Peyer's patch (tissue), 4 donors: ENCODE measurements around the gene SMG1.

Experiments
- POLR2A ChIP-seq, 2 donors: fragments of 450-650 bp; IDR thresholded peaks; one replicate each; pipeline ENCODE4 v1.5.1; 2017; ENCODE audit warnings: antibody characterized with exemption in 2 of 2, mild to moderate bottlenecking in 2 of 2, moderate library complexity in 2 of 2
- TF ChIP-seq, protein P1 (sequence below), 6 experiments: fragments of 450-650 bp in 4 of 6; fragments of 200-600 bp in 2 of 6; sonication (generic) in 1 of 6; IDR thresholded peaks; one replicate each; pipeline ENCODE4 v1.5.1; 2017 to 2019; ENCODE audit warnings: antibody characterized with exemption in 6 of 6, mild to moderate bottlenecking in 3 of 6, moderate library complexity in 1 of 6

GRCh38 chr16:18783430-18784341, 142.5 kb downstream of the SMG1 start:
- TF ChIP-seq, protein P1, sequence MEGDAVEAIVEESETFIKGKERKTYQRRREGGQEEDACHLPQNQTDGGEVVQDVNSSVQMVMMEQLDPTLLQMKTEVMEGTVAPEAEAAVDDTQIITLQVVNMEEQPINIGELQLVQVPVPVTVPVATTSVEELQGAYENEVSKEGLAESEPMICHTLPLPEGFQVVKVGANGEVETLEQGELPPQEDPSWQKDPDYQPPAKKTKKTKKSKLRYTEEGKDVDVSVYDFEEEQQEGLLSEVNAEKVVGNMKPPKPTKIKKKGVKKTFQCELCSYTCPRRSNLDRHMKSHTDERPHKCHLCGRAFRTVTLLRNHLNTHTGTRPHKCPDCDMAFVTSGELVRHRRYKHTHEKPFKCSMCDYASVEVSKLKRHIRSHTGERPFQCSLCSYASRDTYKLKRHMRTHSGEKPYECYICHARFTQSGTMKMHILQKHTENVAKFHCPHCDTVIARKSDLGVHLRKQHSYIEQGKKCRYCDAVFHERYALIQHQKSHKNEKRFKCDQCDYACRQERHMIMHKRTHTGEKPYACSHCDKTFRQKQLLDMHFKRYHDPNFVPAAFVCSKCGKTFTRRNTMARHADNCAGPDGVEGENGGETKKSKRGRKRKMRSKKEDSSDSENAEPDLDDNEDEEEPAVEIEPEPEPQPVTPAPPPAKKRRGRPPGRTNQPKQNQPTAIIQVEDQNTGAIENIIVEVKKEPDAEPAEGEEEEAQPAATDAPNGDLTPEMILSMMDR (IDR thresholded peaks at IDR 0.05): no peak
- TF ChIP-seq POLR2A (IDR thresholded peaks at IDR 0.05): no peak
